ENCODE data around the gene TTPAL.

Gene TTPAL

GRCh38 chr20:44523746-44524145 is 48.1 kb downstream of the TTPAL start:
- H3K4me3 ChIP-seq, result no peak overlapping the region
- H3K27ac ChIP-seq, result no peak overlapping the region

GRCh38 chr20:44526129-44526528 is 50.5 kb downstream of the TTPAL start:
- no peak overlapping the region for H3K4me3 ChIP-seq
- no peak overlapping the region for H3K27ac ChIP-seq

- Histone ChIP-seq H3K27ac (no peak overlapping the region), H3K4me3 (no peak overlapping the region)
Observed at GRCh38 chr20:44527716-44528199, 52.1 kb downstream of the TTPAL start.

GRCh38 chr20:44528309-44528708 is 52.6 kb downstream of the TTPAL start:
- no peak overlapping the region for H3K4me3 ChIP-seq
- H3K27ac ChIP-seq, result no peak overlapping the region

- peak overlapping the region in 18 of 21 experiments; percentile 38 to 86 (median 78) for H3K27ac ChIP-seq
- H3K4me3 ChIP-seq, result peak overlapping the region; percentile 53 to 83 (median 69)
Observed at GRCh38 chr20:44532259-44532980, 56.7 kb downstream of the TTPAL start.

- peak overlapping the region in 7 of 21 experiments; percentile 6 to 82 (median 80) for H3K27ac ChIP-seq
- H3K4me3 ChIP-seq, result peak overlapping the region in 1 of 7 experiments; percentile 83
Observed at GRCh38 chr20:44532981-44533331, 57.3 kb downstream of the TTPAL start.

- H3K4me3 ChIP-seq, result no peak overlapping the region
- H3K27ac ChIP-seq, result no peak overlapping the region
Observed at GRCh38 chr20:44533928-44534327, 58.3 kb downstream of the TTPAL start.

- Histone ChIP-seq H3K27ac (no peak overlapping the region), H3K4me3 (no peak overlapping the region)
Observed at GRCh38 chr20:44536175-44536574, 60.5 kb downstream of the TTPAL start.

GRCh38 chr20:44537993-44538392 is 62.3 kb downstream of the TTPAL start:
- H3K4me3 ChIP-seq, result no peak overlapping the region
- no peak overlapping the region for H3K27ac ChIP-seq

GRCh38 chr20:44540834-44541233 is 65.2 kb downstream of the TTPAL start:
- Histone ChIP-seq H3K27ac (peak overlapping the region in 1 of 21 experiments; percentile 32), H3K4me3 (no peak overlapping the region)

- H3K27ac ChIP-seq, result peak overlapping the region in 2 of 21 experiments; percentile 10 to 22
- no peak overlapping the region for H3K4me3 ChIP-seq
Observed at GRCh38 chr20:44541992-44542391, 66.3 kb downstream of the TTPAL start.

GRCh38 chr20:44542890-44543289 is 67.2 kb downstream of the TTPAL start:
- Histone ChIP-seq H3K27ac (no peak overlapping the region), H3K4me3 (no peak overlapping the region)

- Histone ChIP-seq H3K4me3 (no peak overlapping the region), H3K27ac (no peak overlapping the region)
Observed at GRCh38 chr20:44543358-44543757, 67.7 kb downstream of the TTPAL start.

Data from skin epidermis (tissue), 12 donors.